Kidney epithelial cell (primary cell): ENCODE data around the gene AQP3. TPM values are rescaled to one million over a fixed set of nuclear protein-coding genes. Genes with fewer than 3 reads are reported as not detected.

Experiments
- DNase-seq: peaks from one replicate; pipeline ENCODE4 v3.0.0-alpha.2; 2010; ENCODE audit warnings: low read depth
- H3K27me3 ChIP-seq: 2 replicates; pipeline ENCODE4 v1.6.0; 2011; ENCODE audit warnings: low read length; ENCODE audit not compliant: control insufficient read depth, insufficient read depth
- H3K36me3 ChIP-seq: 2 replicates; pipeline ENCODE4 v1.5.1; 2011; ENCODE audit warnings: low read length; ENCODE audit not compliant: control insufficient read depth, insufficient read depth
- H3K4me3 ChIP-seq: 2 replicates; pipeline ENCODE4 v1.5.1; 2011; ENCODE audit warnings: low read depth, mild to moderate bottlenecking, control low read depth, low read length
- CTCF ChIP-seq: IDR thresholded peaks from 2 replicates; pipeline ENCODE4 v1.5.1; 2011; ENCODE audit warnings: mild to moderate bottlenecking, moderate library complexity, low read length, control low read depth, inconsistent platforms; ENCODE audit not compliant: insufficient read depth, poor library complexity, severe bottlenecking
- total RNA-seq: library from RNA; depleted of rRNA; stranded (reverse); fragments of >200 nt; gene quantifications from 2 replicates; pipeline ENCODE4 v1.2.3, GENCODE V29; 2015

Gene AQP3
- total RNA-seq, 1 donor from 2014 or later = 1.1 TPM

- Histone ChIP-seq H3K36me3 (no peaks in the 10 kb centered on the region), H3K4me3 (no peak overlapping the region), H3K27me3 (peaks cover 12% of the 10 kb centered on the region)
- TF ChIP-seq CTCF = no peak
- no peak for DNase-seq
Observed at GRCh38 chr9:33436445-33436844, 10.9 kb downstream of the AQP3 start.

DNA sequence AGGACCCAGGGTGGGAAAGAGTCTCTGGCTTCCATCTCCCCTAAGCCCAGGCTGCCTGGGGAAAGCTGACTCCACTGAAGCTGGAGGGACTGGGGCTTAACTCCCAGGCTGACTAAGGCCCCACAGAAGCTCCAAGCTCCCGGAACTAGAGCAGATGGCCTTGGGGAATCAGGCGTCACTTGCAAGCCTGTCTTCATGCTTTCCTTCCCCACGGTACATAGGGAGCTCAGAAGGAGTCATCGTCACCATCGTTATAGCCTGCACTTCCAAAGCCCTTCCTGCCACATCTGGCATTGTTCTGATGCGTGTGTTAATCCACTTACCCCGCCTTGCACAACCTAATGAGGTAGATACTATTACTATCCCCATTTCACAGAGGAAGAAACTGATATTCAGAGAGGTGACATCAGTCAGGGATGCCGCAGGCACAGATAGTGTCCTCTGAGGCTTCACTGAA is 11.5 kb downstream of the AQP3 start:
- H3K36me3 ChIP-seq = no peaks in the 10 kb centered on the region
- DNase-seq = no peak
- no peak overlapping the region for H3K4me3 ChIP-seq
- H3K27me3 ChIP-seq = peaks cover 12% of the 10 kb centered on the region
- no peak for TF ChIP-seq CTCF

DNA sequence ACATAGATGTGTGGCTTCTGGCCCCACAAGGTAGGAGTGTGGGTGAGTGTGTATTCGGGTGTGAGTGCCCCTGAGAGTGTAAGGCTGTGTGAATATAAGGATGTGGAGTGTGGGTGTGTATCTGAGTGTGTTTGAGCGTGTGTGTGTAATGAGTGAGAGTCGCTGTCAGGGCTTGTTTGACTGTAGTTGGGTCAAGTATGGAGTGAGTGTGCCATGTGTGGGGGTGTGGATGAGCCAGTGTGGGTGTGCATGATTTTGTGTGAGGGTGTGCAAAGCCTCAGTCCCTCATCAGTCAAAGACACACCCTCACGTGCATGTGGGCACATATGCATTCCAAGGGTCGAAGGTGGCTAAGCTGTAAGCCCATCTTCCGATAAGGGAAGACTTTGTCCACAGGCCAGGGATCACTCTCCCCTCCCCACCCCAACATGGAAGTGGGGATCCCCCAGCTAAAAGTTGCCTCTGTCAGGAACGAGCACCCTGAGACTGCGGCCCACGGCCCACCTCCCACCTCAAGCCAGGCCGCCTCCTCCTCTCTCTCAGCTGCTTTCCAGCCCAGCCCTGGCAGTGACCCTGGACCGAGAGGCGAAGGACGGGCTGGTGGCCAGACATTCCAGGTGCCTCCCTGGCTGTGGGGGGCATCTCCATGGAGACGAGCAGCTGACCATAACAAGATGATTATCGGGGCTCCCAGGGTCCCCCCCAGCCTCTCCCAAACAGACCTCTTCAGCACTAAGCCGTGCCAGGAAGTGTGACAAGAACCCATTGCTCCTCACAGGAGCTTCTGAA is 12.9 kb downstream of the AQP3 start:
- H3K4me3 ChIP-seq = no peak overlapping the region
- TF ChIP-seq CTCF = no peak
- DNase-seq = no peak

GRCh38 chr9:33433871-33434270 is 13.5 kb downstream of the AQP3 start:
- Histone ChIP-seq H3K4me3 (no peak overlapping the region), H3K36me3 (no peaks in the 10 kb centered on the region), H3K27me3 (peaks cover 9% of the 10 kb centered on the region)
- TF ChIP-seq CTCF = no peak
- DNase-seq = no peak

More for the DNA sequence above, 12.9 kb downstream of the AQP3 start:
- no peaks in the 10 kb centered on the region for H3K36me3 ChIP-seq
- peaks cover 9% of the 10 kb centered on the region for H3K27me3 ChIP-seq

DNA sequence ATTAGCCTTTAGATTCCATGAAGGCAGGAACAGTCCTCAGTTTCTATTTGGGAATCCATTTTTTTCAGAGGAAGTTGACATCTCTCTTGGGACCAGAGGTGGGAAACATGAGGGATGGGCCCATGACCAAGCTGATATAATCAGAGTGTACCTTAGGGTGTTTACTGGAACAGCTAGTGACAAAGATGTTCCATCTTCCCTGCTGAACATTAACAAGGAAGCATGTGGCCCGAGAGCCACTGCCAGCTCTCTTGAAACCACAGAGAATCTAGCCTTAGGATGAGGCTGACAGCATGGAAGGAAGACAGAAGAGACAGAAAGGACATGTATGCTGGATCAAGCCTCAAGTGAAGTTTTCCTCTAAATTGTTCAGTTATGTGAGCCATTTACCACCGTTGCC is 16.0 kb downstream of the AQP3 start:
- TF ChIP-seq CTCF = no peak
- H3K4me3 ChIP-seq = no peak overlapping the region
- DNase-seq = no peak
- H3K36me3 ChIP-seq = no peaks in the 10 kb centered on the region
- peaks cover 9% of the 10 kb centered on the region for H3K27me3 ChIP-seq

GRCh38 chr9:33430942-33431341 is 16.5 kb downstream of the AQP3 start:
- no peak overlapping the region for H3K4me3 ChIP-seq
- DNase-seq = no peak
- H3K36me3 ChIP-seq = no peaks in the 10 kb centered on the region
- H3K27me3 ChIP-seq = peaks cover 6% of the 10 kb centered on the region
- TF ChIP-seq CTCF = no peak
